OCI-LY7 (cell line): ENCODE data around the gene PDCD6IP.

Source experiments
- CTCF ChIP-seq: fragments of 200-600 bp; sonication (generic); conservative IDR thresholded peaks from 2 replicates; pipeline ENCODE4 v1.5.1; 2014; ENCODE audit warnings: mild to moderate bottlenecking, antibody characterized with exemption, low read length, moderate library complexity, mixed read lengths
- EZH2phosphoT487 ChIP-seq: fragments of 200-600 bp; sonication (generic); IDR thresholded peaks from 2 replicates; pipeline ENCODE4 v1.6.1; 2018; ENCODE audit warnings: low read depth, borderline replicate concordance, mild to moderate bottlenecking, mixed run types, antibody characterized with exemption, low read length, moderate library complexity, mixed read lengths

GRCh38 chr3:33791477-33792166 lies 6.8 kb upstream of the PDCD6IP start:
- TF ChIP-seq CTCF (no peak), EZH2phosphoT487 (no peak)
